ENCODE results near the gene BATF3.

- TF ChIP-seq, protein P1, sequence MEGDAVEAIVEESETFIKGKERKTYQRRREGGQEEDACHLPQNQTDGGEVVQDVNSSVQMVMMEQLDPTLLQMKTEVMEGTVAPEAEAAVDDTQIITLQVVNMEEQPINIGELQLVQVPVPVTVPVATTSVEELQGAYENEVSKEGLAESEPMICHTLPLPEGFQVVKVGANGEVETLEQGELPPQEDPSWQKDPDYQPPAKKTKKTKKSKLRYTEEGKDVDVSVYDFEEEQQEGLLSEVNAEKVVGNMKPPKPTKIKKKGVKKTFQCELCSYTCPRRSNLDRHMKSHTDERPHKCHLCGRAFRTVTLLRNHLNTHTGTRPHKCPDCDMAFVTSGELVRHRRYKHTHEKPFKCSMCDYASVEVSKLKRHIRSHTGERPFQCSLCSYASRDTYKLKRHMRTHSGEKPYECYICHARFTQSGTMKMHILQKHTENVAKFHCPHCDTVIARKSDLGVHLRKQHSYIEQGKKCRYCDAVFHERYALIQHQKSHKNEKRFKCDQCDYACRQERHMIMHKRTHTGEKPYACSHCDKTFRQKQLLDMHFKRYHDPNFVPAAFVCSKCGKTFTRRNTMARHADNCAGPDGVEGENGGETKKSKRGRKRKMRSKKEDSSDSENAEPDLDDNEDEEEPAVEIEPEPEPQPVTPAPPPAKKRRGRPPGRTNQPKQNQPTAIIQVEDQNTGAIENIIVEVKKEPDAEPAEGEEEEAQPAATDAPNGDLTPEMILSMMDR (IDR thresholded peaks at IDR 0.05) = no peak
- TF ChIP-seq POLR2A (IDR thresholded peaks at IDR 0.05) (no peak), EP300 (IDR thresholded peaks at IDR 0.05) (no peak), POLR2AphosphoS5 (IDR thresholded peaks at IDR 0.05) (no peak)
Observed at GRCh38 chr1:212669600-212669999, 30.0 kb downstream of the BATF3 start.
